ENCODE results near the gene ARHGEF39. TPM values are rescaled to one million over a fixed set of nuclear protein-coding genes. Genes with fewer than 3 reads are reported as not detected.
"Not testable (repeated sequence)": the region's sequence is repeated elsewhere in the genome, so short reads cannot be mapped to it uniquely, and the experiment has no call there.

The ARHGEF39 gene
- total RNA-seq, 1 experiment from 2014 or later, result 12.4 TPM

- in situ Hi-C loops (cut with HindIII; ENCODE audit: low sequenced_read_pairs), result no loop called here
- DNase-seq (ENCODE audit: low spot score), result peak; percentile 99
Observed at GRCh38 chr9:35657546-35658136, 7.4 kb downstream of the ARHGEF39 start, which contains the start of gene RMRP. Gene RMRP, minus strand, starts transcription at chr9:35658019.

DNA sequence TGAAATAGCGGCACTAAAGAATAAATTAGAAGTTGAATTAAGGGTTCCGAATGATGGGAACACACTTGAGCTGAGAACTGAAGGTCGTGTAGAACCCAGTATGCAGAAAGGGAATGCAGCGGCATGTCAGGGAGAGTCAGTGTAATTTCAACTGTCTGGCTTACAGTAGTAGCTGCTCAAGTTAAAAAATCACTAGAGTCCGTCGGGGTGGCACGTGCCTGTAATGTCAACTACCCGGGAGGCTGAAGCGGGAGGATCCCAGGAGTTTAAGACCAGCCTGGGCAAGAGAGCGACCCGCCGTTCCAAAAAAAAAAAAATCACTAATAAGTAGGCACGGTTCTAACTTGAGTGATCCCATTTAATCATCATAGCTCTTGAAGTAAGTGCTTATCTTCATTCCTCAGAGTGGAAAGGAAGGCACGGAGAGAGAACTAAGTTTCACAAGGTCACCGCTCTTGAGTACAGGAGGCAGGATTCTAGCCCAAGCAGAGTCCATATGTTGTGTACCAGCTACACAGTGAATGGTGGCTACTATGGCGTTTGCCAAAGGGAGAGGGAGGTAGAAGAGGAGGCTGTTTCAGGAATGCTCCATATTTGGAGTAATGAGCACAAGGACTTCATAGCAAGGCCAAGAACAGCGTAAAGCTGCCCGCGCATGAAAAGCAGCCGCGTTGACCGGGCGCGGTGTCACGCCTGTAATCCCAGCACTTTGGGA lies 8.0 kb downstream of the ARHGEF39 start:
- DNase-seq (ENCODE audit: low spot score), result peak; percentile 80
- in situ Hi-C loops (cut with HindIII; ENCODE audit: low sequenced_read_pairs), result no loop called here

DNA sequence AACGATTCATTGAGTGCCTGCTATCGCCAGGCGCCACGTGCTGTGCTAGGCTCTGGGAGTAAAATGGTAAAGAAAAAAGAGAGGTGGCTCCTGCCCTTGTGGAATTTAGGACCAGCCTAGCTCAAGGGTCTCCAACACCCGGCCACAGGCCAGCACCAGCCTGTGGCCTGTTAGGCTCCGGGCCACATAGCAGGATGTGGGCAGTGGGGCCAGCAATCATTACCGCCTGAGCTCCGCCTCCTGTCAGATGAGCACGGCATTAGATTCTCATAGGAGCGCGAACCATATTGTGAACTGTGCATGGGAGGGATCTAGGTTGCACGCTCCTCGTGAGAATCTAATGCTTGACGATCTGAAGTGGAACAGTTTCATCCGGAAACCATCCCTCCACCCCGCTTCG lies 8.6 kb downstream of the ARHGEF39 start:
- in situ Hi-C loops (cut with HindIII; ENCODE audit: low sequenced_read_pairs), result no loop called here
- no peak for DNase-seq (ENCODE audit: low spot score)

- in situ Hi-C loops (cut with HindIII; ENCODE audit: low sequenced_read_pairs), result no loop called here
Observed at GRCh38 chr9:35653611-35654010, 11.4 kb downstream of the ARHGEF39 start.

GRCh38 chr9:35652829-35653209 lies 12.2 kb downstream of the ARHGEF39 start:
- in situ Hi-C loops (cut with HindIII; ENCODE audit: low sequenced_read_pairs), result no loop called here
- DNase-seq (ENCODE audit: low spot score), result no peak

More at GRCh38 chr9:35653611-35654010, 11.4 kb downstream of the ARHGEF39 start:
- no peak for DNase-seq (ENCODE audit: low spot score)

GRCh38 chr9:35651956-35652828 lies 12.8 kb downstream of the ARHGEF39 start:
- no peak for DNase-seq (ENCODE audit: low spot score)
- in situ Hi-C loops (cut with HindIII; ENCODE audit: low sequenced_read_pairs), result no loop called here

DNA sequence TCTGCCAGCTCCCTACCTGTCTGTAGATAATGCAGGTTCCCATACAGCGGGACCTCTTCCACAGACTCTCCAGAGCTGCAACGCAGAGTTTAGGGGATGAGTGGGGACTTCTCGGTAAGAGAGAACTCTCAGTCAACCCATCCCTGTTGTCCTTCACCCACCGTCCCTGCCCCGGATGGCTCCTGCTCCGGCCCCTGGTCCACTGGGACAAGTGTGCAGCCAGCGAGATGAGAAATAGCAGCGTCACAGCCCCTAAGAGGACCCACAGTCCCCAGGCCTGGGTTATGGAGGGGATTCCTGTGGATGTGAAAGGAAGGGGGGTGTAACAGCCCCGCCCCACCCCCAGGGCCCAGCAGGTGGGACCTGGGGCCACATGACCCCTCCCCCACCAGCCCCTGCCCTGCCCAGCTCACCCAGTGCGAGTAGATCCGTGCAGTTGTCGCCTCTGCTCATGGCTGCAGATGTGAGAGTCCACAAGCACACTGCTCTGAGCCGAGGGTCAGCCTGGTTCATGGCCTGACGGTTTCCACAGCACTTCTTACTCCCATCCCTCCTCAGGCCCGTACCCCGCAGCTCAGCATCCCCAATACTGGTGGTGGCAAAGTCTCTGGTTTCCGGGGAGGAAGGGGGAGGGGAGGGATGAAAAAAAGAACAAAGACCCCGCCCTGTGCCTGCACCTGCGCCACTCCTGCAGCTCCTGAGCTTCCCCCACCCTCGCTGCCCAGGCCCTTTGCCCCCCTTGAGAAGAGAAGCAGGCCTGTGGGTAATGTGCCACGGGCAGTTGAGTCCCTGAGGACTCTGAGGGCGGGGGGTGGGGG lies 14.4 kb downstream of the ARHGEF39 start, which contains the start of gene SIT1:
Gene SIT1, minus strand, starts transcription at position 591 of the 818 bp plus-strand sequence. Its CDS starts 78 bp downstream, at position 513.
- no peak for DNase-seq (ENCODE audit: low spot score)
- in situ Hi-C loops (cut with HindIII; ENCODE audit: low sequenced_read_pairs), result no loop called here

- in situ Hi-C loops (cut with HindIII; ENCODE audit: low sequenced_read_pairs), result no loop called here
Observed at GRCh38 chr9:35649431-35650340, 15.3 kb downstream of the ARHGEF39 start.

DNA sequence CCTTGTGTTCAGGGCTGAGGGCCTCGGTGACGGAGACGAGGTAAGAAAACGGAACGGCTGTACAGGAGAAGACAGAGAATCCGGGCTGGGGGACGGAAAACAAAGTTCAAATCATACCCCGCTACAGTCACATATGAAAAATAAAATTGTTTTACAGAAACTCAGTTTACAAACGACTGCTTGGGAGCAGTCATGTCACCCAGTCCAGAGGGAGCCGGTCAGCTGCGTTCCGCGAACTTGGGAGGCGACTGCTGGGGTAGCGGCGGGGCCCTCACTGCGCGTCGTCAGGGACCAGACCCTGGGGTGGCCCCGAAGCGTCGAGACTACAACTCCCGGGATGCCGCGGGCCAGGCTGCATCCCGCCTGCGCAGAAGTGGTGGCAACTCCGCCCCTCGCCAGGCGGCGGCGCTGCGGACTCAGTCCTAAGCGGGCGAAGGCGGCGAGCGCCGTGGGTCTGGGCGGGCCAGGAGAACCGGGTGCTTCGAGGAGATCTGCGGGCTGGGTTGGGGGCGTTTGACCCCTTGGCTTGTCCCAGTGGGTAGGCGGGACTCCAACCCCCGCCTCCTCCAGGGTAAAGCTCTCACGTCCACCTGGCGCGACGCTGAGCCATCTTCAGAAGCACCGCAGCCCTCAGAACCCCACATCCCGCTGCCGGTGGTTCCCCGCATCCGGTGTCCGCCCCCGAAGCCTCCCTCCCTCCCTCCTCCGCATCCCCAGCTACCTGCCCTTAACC lies 18.3 kb downstream of the ARHGEF39 start:
- in situ Hi-C loops (cut with HindIII; ENCODE audit: low sequenced_read_pairs), result no loop called here
- peak; percentile 89 for DNase-seq (ENCODE audit: low spot score)

More at GRCh38 chr9:35649431-35650340, 15.3 kb downstream of the ARHGEF39 start:
- no peak for DNase-seq (ENCODE audit: low spot score)

GRCh38 chr9:35646153-35646532 lies 18.9 kb downstream of the ARHGEF39 start:
- peak; percentile 67 for DNase-seq (ENCODE audit: low spot score)
- in situ Hi-C loops (cut with HindIII; ENCODE audit: low sequenced_read_pairs), result no loop called here

GRCh38 chr9:35645736-35646135 lies 19.3 kb downstream of the ARHGEF39 start:
- DNase-seq (ENCODE audit: low spot score); in situ Hi-C loops (cut with HindIII; ENCODE audit: low sequenced_read_pairs): not testable (repeated sequence)

DNA sequence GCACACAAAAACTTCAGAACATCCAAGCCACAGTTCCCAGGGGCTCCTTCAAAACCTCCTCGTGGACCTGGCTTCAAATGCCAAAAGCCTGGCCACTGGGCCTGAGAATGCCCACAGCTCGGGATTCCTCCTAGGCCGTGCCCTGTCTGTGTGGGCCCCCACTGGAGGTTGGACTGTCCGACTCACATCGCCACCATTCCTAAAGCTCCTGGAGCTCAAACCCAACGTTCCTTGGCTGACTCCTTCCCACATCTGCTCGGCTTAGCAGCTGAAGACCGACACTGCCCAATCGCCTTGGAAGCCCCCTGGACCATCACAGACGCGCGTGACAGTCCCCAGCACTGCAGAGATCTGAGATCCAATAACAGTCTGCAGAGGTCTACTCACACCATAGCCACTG lies 21.9 kb downstream of the ARHGEF39 start:
- in situ Hi-C loops (cut with HindIII; ENCODE audit: low sequenced_read_pairs), result no loop called here
- DNase-seq (ENCODE audit: low spot score), result no peak

GRCh38 chr9:35641478-35641877 lies 23.5 kb downstream of the ARHGEF39 start:
- DNase-seq (ENCODE audit: low spot score); in situ Hi-C loops (cut with HindIII; ENCODE audit: low sequenced_read_pairs): not testable (repeated sequence)

DNA sequence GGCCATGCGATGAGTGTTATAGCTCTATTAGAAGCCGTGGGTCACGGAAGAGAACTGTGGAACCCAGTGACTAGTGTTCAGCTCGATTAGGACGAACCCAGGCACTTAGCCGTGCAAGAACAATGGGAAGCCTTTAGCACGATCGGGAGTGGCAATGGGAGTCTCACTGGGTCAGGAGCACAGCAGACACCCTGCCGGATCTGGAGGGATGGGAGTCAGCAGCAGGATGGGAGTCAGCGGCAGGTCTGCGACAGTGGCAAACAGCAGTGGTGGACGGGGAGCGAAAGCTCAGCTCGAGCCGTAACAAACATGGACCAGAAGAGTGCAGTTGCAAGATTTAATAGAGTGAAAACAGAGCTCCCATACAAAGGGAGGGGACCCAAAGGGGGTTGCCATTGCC lies 24.6 kb downstream of the ARHGEF39 start:
- DNase-seq (ENCODE audit: low spot score), result not testable (repeated sequence)

DNA sequence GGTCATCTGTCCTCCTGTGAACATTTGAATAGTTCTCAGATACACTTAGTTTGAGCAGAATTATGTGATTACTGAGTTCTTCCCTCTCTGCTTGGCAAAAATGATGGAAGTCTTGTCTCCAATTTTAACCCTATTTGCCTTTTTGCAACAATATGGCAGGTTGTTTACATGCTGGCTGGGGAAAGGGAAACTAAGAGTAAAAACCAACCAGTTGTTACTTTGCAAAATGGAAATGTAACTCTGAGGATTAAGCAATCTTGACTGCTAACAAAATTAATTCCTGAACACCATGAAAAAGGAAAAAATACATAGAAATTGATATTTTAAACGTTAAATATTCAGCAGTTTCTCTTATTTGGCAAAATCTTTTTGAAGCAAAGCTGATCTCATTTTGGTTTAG lies 25.4 kb downstream of the ARHGEF39 start:
- DNase-seq (ENCODE audit: low spot score), result no peak
- in situ Hi-C loops (cut with HindIII; ENCODE audit: low sequenced_read_pairs), result no loop called here

More for the DNA sequence above, 24.6 kb downstream of the ARHGEF39 start:
- in situ Hi-C loops (cut with HindIII; ENCODE audit: low sequenced_read_pairs), result not testable (repeated sequence)

GRCh38 chr9:35639225-35639624 lies 25.8 kb downstream of the ARHGEF39 start:
- in situ Hi-C loops (cut with HindIII; ENCODE audit: low sequenced_read_pairs), result not testable (repeated sequence)

GRCh38 chr9:35638751-35639150 lies 26.2 kb downstream of the ARHGEF39 start:
- in situ Hi-C loops (cut with HindIII; ENCODE audit: low sequenced_read_pairs); DNase-seq (ENCODE audit: low spot score): not testable (repeated sequence)

More at GRCh38 chr9:35639225-35639624, 25.8 kb downstream of the ARHGEF39 start:
- DNase-seq (ENCODE audit: low spot score), result not testable (repeated sequence)

All from G401 (cell line).